Stimulated activated naive CD8-positive, alpha-beta T cell treated with anti-CD3 and anti-CD28 coated beads, Interleukin-15, amount 100 ng/mL, for 72 hours (primary cell): ENCODE results near the gene TSTD2.

Source experiments
- ATAC-seq: fragments of 150-1000 bp; cut with Tn5 transposase; 2 replicates; pipeline ENCODE4 v1.10.0; 2021; ENCODE audit warnings: mild to moderate bottlenecking, moderate library complexity
- DNase-seq, 2 donors: peaks; one replicate each; pipeline ENCODE4 v3.0.0; 2021 to 2022
- H3K27ac Mint-ChIP-seq, 2 donors: one replicate each; pipeline ENCODE4 v1.8.0; 2022; ENCODE audit warnings: mild to moderate bottlenecking in 2 of 2, mixed read lengths in 2 of 2, moderate library complexity in 2 of 2
- H3K27me3 Mint-ChIP-seq: one replicate; pipeline ENCODE4 v1.8.0; 2022; ENCODE audit warnings: mixed read lengths
- H3K4me1 Mint-ChIP-seq: one replicate; pipeline ENCODE4 v1.8.0; 2022; ENCODE audit warnings: mild to moderate bottlenecking, mixed read lengths
- H3K4me3 Mint-ChIP-seq, 2 donors: one replicate each; pipeline ENCODE4 v1.8.0; 2022; ENCODE audit warnings: mild to moderate bottlenecking in 2 of 2, mixed read lengths in 2 of 2, moderate library complexity in 1 of 2
- H3K9me3 Mint-ChIP-seq, 2 donors: one replicate each; pipeline ENCODE4 v1.8.0; 2022; ENCODE audit warnings: mixed read lengths in 2 of 2

TSTD2 gene

DNA sequence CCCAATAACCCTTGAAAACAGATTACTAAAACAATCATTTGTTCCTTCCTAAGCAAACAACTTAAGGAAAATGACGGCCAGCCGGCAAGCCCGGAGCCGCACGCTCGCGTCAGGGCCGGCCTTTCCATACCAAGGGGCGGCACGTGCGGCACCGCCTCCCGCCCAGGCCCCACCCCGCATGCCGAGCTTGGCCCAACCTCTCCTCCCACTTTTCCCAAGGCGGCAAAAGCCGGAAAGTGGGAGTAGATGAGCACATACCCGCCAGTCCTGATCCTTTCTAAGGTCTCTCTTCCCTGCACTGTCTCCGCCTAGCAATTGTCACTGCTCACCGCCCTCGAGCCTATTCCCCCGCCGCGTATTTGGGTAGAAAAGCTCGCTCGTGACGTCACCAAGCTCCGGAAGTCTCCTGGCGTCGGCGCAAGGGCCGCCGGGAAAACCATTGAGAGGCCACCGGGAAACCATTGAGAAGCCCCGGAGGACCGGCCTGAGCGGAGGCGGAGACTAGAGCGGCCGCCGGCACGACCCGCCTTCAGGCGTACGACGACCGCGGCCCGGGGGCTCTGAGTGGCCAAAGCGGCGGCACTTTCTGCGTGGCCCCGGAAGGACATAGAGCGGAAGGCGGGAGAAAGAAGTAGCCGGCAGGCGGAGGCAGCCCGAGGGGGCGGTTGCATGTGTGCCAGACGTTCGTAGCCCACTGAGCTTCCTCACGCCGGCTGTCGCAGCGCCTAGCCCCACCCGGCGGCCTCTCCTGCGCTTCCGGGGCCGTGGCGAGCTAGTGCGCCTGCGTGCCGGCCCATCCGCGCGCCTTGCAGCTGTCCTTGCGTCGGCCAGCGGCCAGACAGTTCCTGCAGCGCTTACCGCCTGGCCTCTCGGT, at the start of gene TSTD2, which contains the start of gene NCBP1:
TSS of gene TSTD2 (minus strand) at position 384 of the 874 bp plus-strand sequence. CDS start 5,806 bp downstream, outside the sequence.
TSS of gene NCBP1 (plus strand) at position 837 of the 874 bp plus-strand sequence. CDS start 61 bp downstream, outside the sequence.
- Mint-ChIP-seq H3K27me3 (no peaks in the 10 kb centered on the region), H3K4me3 (peak within 1 kb of the TSS; percentile 91 to 98), H3K9me3 (no peaks in the 10 kb centered on the region), H3K27ac (peak within 1 kb of the TSS; percentile 98), H3K4me1 (peaks cover 66% of the 10 kb centered on the region)
- peak; percentile 93 for ATAC-seq
- peak; percentile 98 for DNase-seq

DNA sequence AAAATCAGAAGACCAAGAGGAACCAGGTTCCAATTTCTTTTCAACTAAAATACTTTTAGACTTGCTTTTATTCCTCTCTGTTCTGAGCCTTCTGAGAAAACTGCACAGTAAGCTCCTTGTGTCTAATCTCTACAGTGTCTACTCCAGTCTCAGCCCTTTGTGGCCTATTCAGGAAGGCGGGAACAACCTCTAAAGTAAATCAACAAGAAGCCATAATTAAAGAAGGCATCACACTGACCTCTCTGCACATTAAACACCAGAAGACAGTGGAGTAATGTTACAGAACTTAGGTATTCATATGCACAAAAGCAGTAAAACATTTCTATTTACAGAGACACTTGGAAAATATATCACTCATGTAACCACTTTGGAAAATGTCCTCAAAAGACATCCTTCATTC, 49.1 kb upstream of the TSTD2 start:
- Mint-ChIP-seq H3K27ac (peak overlapping the region in 1 of 2 donors; percentile 74), H3K27me3 (no peaks in the 10 kb centered on the region), H3K4me1 (peaks cover 14% of the 10 kb centered on the region), H3K9me3 (no peaks in the 10 kb centered on the region), H3K4me3 (no peak overlapping the region)
- ATAC-seq (no peak), DNase-seq (no peak)

- Mint-ChIP-seq H3K27ac (no peak overlapping the region), H3K27me3 (no peaks in the 10 kb centered on the region), H3K9me3 (no peaks in the 10 kb centered on the region), H3K4me1 (peaks cover 8% of the 10 kb centered on the region), H3K4me3 (no peak overlapping the region)
- ATAC-seq (no peak), DNase-seq (no peak)
These were observed 42.5 kb upstream of the TSTD2 start for GRCh38 chr9:97675655-97676054.

GRCh38 chr9:97673922-97674321, 40.8 kb upstream of the TSTD2 start:
- H3K9me3 Mint-ChIP-seq: no peaks in the 10 kb centered on the region
- ATAC-seq: no peak
- DNase-seq: no peak
- H3K27me3 Mint-ChIP-seq: no peaks in the 10 kb centered on the region
- H3K4me3 Mint-ChIP-seq: no peak overlapping the region
- peaks cover 8% of the 10 kb centered on the region for H3K4me1 Mint-ChIP-seq
- H3K27ac Mint-ChIP-seq: no peak overlapping the region

DNA sequence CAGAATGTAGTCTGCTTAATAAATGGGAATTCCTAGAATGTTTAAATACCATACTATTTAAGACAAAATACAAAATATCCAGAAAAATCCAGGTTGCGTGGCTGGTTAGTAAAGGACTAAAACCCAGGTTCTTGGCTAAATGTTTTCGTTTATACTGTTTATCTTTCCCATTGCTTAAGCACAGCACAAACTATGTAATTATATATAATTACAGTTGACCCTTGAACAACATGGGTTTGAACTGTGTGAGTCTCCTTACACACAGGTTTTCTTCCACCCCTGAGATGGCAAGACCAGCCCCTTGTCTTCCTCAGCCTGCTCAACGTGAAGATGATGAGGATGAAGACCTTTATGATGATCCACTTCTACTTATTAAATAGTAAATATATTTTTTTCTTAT, 39.2 kb upstream of the TSTD2 start:
- Mint-ChIP-seq H3K9me3 (no peaks in the 10 kb centered on the region), H3K4me3 (no peak overlapping the region), H3K27ac (no peak overlapping the region), H3K27me3 (no peaks in the 10 kb centered on the region), H3K4me1 (peaks cover 14% of the 10 kb centered on the region)
- DNase-seq (no peak), ATAC-seq (no peak)

DNA sequence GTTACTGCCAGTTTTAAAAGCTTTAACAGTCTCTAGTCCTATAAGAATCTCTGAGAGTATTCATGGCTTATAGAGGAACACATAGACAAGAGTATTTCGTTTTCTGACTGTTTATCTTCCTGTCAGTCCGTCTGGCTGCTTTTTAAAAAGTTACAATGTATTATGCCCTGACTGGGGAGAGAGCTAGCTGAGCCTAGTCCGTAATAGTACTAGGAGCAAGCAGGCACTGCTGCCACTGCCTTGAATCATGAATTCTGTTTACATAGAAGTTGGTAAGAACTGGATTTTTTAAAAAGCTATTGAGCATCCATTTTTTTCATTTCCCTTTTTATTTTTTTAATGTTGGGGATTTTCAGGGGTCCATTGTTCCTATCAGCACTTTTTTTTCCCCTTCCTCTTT, 37.4 kb upstream of the TSTD2 start:
- ATAC-seq (no peak), DNase-seq (no peak)
- Mint-ChIP-seq H3K27me3 (no peaks in the 10 kb centered on the region), H3K27ac (no peak overlapping the region), H3K4me3 (no peak overlapping the region), H3K9me3 (no peaks in the 10 kb centered on the region), H3K4me1 (peaks cover 32% of the 10 kb centered on the region)

DNA sequence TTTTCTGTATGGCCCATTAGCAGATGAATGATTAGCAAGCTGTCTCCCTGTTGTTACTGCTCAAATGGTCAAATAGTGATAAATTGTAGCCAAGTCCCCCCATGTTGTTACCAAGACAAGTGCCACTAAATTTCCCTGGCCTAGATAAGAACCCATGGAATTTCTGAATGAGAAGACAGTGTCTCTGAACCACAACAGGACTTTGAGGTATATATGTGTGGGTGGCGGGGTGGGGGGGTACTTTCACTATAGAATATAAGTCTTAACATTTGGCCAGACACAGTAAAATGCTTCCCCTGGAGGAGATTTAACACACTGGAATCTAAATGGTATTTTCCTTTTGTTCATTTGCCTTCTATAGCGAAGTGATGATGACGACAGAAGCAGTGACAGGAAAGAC, 35.3 kb upstream of the TSTD2 start:
- H3K27me3 Mint-ChIP-seq: no peaks in the 10 kb centered on the region
- DNase-seq: no peak

DNA sequence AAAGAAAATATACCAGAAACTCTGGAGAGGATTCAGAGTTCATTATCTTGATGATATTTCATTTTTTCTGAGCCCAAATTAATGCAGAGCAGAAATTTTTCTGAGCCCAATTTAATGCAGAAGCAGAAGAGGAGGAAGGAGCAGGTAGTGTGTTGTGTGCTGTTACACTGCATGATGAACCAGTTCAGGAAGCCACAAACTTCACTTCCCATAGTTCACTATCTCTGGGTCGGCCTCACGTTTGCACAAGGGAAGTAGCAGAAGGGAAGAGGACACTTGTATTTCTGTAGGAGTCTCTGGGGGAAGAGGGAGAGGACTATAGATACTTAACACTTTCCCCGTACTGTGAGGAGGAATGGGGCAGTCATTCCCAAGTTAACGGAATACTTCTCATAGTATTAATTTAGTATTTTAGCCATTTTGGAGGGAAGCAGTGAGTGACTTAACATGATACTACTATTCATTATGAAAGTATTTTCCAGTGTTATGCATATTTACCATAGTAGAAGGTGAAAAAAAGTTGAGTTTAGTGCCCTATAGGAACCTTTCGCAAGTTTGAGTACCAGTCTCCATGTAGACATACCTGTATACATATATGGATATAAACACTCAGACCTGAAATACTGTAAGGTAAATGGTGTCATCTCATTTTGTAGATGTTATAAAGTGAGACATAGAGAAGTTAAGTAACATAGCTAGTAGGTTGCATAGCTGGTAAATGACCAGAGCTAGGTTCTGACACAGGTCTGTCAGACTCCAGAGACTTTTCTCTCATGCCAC, 33.9 kb upstream of the TSTD2 start:
- ATAC-seq (peak; percentile 59), DNase-seq (no peak)
- Mint-ChIP-seq H3K27ac (peak overlapping the region; percentile 72 to 86), H3K4me3 (no peak overlapping the region), H3K9me3 (no peaks in the 10 kb centered on the region), H3K4me1 (peaks cover 44% of the 10 kb centered on the region), H3K27me3 (no peaks in the 10 kb centered on the region)

More for the DNA sequence above, 35.3 kb upstream of the TSTD2 start:
- H3K27ac Mint-ChIP-seq: peak overlapping the region in 1 of 2 donors; percentile 2
- H3K4me1 Mint-ChIP-seq: peaks cover 44% of the 10 kb centered on the region
- H3K4me3 Mint-ChIP-seq: no peak overlapping the region
- H3K9me3 Mint-ChIP-seq: no peaks in the 10 kb centered on the region
- ATAC-seq: peak; percentile 42

DNA sequence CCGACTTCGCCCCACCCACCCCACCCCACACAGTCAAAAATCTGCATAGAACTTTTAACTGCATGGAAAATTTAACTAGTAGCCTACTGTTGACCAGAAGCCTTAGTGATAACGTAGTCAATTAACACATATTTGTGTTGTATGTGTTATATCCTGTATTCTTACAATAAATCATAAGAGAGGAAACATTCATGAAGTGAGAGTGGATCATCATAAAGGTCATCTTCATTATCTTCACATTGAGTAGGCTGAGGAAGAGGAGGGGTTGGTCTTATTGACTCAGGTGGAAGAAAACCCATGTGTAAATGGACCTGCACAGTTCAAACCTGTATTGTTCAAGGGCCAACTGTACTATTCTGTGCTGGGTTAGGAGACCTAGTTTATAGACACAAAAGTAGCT, 32.6 kb upstream of the TSTD2 start:
- peak; percentile 52 for ATAC-seq
- DNase-seq: no peak
- Mint-ChIP-seq H3K9me3 (no peaks in the 10 kb centered on the region), H3K27me3 (no peaks in the 10 kb centered on the region), H3K4me3 (peak overlapping the region in 1 of 2 donors; percentile 13), H3K4me1 (peaks cover 44% of the 10 kb centered on the region), H3K27ac (peak overlapping the region in 1 of 2 donors; percentile 59)

GRCh38 chr9:97660847-97661246, 27.7 kb upstream of the TSTD2 start:
- H3K4me3 Mint-ChIP-seq: no peak overlapping the region
- peaks cover 14% of the 10 kb centered on the region for H3K4me1 Mint-ChIP-seq
- DNase-seq (no peak), ATAC-seq (no peak)
- peak overlapping the region in 1 of 2 donors; percentile 57 for H3K27ac Mint-ChIP-seq
- no peaks in the 10 kb centered on the region for H3K9me3 Mint-ChIP-seq
- H3K27me3 Mint-ChIP-seq: no peaks in the 10 kb centered on the region

DNA sequence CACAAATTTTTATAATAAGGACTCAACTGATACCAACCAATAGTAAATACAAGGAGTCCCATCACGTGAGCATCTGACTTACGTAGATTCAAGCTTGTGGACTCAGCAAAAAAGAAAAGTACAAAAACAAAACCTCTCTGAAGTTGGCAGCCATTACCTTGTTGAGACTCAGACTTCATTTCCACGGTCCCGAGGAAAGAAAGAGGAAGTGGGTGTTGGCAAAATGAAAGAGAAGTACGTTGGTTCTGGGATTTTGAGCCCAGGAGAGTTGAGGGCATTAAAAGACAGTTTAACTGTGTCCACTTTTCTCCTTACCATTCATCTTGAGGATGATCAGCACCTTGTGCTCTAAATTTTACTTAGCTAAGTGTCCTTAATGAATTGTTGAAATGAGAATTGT, 27.2 kb upstream of the TSTD2 start:
- peak overlapping the region in 1 of 2 donors; percentile 19 for H3K27ac Mint-ChIP-seq
- DNase-seq (no peak), ATAC-seq (no peak)
- no peak overlapping the region for H3K4me3 Mint-ChIP-seq
- H3K9me3 Mint-ChIP-seq: no peaks in the 10 kb centered on the region
- no peaks in the 10 kb centered on the region for H3K27me3 Mint-ChIP-seq
- H3K4me1 Mint-ChIP-seq: peaks cover 9% of the 10 kb centered on the region

DNA sequence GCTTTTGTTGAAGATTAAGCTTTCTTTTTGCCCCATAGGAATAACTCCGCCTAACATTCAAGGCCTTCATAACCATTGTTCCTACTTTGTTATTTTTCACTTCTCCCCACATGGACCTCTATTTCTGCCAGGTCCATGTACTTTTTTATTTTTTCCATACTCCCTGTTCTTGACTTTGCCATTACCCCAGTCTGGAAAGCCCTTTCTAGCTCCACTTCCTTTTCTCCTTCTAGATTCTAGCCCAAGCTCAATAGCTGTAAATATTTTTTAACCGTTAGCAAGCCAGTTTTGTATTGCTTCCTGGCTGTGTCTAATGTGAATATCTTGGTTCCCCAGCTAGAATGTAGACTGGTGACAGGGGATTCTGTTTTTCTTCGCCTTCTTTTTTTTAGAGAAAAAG, 26.6 kb upstream of the TSTD2 start:
- Mint-ChIP-seq H3K27ac (peak overlapping the region in 1 of 2 donors; percentile 12), H3K9me3 (no peaks in the 10 kb centered on the region), H3K27me3 (no peaks in the 10 kb centered on the region), H3K4me1 (peaks cover 5% of the 10 kb centered on the region), H3K4me3 (no peak overlapping the region)
- DNase-seq (no peak), ATAC-seq (no peak)

DNA sequence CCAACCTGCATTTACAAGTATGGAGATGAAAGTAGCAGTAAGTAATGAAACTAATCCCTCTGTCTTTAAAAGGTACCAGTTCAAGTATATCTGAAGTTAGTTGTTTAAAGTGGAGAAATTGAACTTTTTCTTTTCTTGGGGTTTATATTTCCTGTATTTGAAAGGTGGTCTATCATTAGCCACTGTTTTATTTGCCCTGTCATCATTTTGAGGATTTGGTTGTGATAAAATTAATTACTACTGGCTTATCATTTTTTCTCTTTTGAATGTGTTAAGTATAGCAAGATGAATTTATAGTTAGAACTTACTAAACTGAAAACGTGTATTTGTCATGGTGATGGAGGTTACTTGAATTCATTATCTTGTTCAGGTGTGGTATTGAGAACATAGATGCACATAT, 25.5 kb upstream of the TSTD2 start:
- H3K4me1 Mint-ChIP-seq: no peaks in the 10 kb centered on the region
- no peak for ATAC-seq
- DNase-seq: no peak
- no peaks in the 10 kb centered on the region for H3K27me3 Mint-ChIP-seq
- no peaks in the 10 kb centered on the region for H3K9me3 Mint-ChIP-seq
- no peak overlapping the region for H3K4me3 Mint-ChIP-seq
- H3K27ac Mint-ChIP-seq: no peak overlapping the region

DNA sequence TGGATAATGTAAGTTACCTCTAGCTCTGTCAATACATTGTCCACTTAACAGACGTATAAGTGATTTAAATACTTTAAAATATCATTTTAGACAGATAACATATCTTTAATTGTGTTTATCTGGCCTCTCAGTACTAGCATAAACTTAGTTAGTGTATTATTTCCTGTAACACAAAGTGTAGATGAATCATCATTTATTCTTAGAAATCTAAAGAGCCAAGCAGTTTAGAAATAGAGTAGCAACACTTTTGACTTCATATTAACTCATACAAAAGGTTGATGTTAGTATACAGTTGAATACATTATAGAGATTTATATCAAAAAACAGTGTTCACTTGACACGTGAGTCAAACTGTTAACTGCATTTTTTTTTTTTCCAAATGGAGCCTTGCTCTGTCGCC, 18.5 kb upstream of the TSTD2 start:
- no peak for DNase-seq
- H3K27ac Mint-ChIP-seq: no peak overlapping the region

GRCh38 chr9:97647996-97648395, 14.8 kb upstream of the TSTD2 start:
- no peaks in the 10 kb centered on the region for H3K27me3 Mint-ChIP-seq
- no peak overlapping the region for H3K27ac Mint-ChIP-seq
- H3K4me1 Mint-ChIP-seq: no peaks in the 10 kb centered on the region
- DNase-seq: no peak
- H3K9me3 Mint-ChIP-seq: no peaks in the 10 kb centered on the region
- no peak for ATAC-seq
- H3K4me3 Mint-ChIP-seq: no peak overlapping the region

More for the DNA sequence above, 18.5 kb upstream of the TSTD2 start:
- Mint-ChIP-seq H3K4me1 (no peaks in the 10 kb centered on the region), H3K27me3 (no peaks in the 10 kb centered on the region), H3K4me3 (no peak overlapping the region), H3K9me3 (no peaks in the 10 kb centered on the region)
- no peak for ATAC-seq

DNA sequence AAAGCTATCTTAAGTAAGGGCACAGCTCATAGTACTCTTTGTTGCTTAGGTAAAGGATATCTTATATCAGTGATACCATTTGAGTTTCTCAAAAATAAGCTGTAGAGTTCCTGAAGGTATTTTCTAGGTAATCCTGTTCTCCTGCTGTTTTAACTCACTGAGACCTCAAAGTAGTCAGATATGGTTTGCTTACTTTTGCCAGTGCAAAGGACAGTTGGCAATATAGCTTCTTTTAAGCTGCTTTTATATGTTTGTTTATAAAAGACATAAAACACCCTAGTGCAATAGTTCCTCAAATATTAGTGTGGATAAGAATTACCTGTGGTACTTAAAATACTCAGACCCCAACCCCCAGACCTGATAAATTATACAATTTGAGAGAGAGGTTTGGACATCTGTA, 12.6 kb upstream of the TSTD2 start:
- H3K4me1 Mint-ChIP-seq: peaks cover under 1% of the 10 kb centered on the region
- no peak overlapping the region for H3K4me3 Mint-ChIP-seq
- no peak for ATAC-seq
- H3K27me3 Mint-ChIP-seq: no peaks in the 10 kb centered on the region
- no peak for DNase-seq
- H3K9me3 Mint-ChIP-seq: no peaks in the 10 kb centered on the region
- peak overlapping the region in 1 of 2 donors; percentile 72 for H3K27ac Mint-ChIP-seq
